ENCODE measurements around the gene PIGS.

GRCh38 chr17:28569446-28569845 is 1.9 kb downstream of the PIGS start:
- TF ChIP-seq POLR2A (IDR thresholded peaks at IDR 0.05) (no peak), CTCF (IDR thresholded peaks at IDR 0.05) (no peak)
